Activated CD8-positive, alpha-beta memory T cell treated with anti-CD3 and anti-CD28 coated beads for 48 hours (primary cell): Measurements from ENCODE around the gene YY1.
"Not testable (repeated sequence)": the region's sequence is repeated elsewhere in the genome, so short reads cannot be mapped to it uniquely, and the experiment has no call there.

Experiments
- DNase-seq, 3 experiments: peaks; one replicate each; pipeline ENCODE4 v3.0.0-alpha.2; 2020; ENCODE audit warnings: low read depth in 2 of 3, low spot score in 2 of 3

YY1 gene

DNA sequence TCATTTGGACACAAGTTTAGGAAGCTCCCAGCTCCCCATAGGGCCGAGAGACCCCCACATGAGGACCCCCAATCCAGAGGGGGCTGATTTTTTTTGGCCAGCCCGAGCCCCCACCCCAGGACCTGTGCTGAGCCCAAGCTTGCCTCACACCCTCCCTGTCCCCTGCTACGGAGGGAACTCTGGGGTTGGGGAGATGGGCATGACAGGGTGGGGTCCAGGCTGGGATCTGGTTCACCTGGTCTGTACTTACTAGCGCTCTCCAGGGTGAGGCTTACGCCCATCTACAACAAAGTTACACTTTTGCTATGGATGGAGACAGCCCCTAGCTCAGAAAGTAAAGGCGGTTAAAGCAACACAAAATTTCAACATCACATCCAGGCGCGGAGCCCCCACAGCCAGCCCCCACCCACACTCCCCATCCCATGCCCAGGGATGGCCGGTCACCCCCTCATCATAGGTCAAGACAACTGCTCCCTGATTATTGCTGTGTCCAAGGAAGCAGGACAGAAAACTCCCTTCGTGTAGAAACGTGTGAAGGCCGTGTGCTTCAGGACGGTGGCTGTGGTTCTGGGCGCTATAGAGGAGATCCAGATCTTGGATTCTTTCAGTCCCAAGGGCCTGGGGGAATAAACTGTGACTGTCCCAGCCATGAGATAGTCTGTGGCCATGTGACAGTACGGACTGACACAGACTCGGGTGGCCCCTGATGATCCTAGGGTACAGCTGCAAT is 56.6 kb downstream of the YY1 start:
- no peak for DNase-seq

DNA sequence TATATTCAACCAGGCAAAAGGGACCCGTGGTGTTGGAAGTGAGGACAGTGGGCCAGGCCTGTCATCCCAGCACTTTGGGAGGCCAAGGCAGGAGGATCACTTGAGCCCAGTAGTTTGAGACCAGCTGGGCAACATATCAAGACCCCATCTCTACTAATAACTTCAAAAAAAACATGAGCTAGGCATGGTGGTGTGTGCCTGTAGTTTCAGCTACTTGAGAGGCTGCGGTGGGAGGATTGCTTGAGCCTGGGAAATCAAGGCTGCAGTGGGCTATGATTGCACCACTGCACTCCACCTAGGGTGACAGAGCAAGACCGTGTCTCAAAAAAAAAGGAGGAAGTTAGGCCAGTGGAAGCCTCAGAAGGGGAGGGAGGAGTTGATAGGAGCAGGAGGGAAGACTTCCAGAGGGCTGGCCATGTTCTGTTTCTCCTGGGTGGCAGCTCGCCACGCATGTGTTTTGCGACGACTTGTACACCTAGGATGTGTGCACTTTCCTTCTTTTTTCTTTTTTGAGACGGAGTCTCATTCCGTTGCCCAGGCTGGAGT is 57.2 kb downstream of the YY1 start:
- no peak for DNase-seq

DNA sequence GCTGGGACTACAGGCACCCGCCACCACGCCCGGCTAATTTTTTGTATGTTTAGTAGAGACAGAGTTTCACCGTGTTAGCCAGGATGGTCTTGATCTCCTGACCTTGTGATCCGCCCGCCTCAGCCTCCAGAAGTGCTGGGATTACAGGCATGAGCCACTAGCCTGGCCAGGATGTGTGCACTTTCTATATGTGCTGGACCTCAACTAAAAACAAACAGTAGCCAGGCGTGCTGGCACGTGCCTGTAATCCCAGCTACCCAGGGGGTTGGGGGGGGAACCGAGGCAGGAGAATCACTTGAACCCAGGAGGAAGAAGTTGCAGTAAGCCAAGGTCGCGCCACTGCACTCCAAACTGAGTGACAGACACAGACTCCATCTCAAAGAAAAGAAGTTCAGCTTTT is 57.8 kb downstream of the YY1 start:
- not testable (repeated sequence) for DNase-seq

DNA sequence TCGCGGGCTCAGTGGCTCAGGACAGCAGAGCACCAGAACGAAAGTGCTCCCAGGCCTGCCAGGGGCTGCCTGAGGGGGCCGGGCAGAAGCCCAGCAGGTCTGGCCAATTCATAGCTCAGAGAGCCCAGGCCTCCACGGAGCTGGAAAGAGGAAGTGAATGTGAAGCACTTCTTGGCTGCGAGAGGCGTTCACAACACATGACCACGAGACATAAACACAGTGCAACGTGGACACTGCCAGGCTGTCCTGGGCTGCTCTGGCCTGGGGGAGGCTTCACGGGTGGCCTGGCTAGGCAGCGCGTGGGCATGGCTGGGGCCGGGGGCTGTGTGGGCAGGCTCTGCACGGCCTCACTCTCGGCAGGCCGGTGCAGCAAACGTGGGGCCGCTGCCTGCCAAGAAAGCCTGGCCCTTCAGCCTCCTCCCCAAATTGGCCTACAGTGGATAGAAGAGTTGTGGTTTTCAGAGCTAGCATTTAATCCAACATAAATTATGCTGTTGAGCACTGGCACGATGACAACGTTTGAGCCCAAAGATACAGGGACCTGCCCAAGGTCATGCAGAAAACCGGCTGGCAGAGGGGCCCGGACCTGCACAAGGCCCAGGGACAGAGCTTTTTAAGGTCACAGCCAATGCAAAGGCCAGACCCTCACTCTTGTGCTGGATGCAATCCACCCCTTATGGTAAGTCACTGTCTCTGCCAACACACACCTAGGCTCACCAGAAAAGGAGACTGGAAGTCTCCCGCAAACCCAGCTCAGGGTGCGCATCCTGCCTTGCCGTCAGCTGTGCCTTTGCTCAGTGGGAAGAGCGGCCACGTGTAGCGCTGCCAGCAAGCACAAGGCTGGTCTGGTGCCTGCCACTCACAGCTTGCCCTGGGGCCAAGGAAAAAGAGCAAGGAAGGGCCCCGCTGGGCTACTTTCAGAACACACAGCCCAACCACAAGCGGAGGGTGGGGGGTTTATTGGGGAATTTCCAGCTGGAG is 58.7 kb downstream of the YY1 start:
- DNase-seq = no peak

DNA sequence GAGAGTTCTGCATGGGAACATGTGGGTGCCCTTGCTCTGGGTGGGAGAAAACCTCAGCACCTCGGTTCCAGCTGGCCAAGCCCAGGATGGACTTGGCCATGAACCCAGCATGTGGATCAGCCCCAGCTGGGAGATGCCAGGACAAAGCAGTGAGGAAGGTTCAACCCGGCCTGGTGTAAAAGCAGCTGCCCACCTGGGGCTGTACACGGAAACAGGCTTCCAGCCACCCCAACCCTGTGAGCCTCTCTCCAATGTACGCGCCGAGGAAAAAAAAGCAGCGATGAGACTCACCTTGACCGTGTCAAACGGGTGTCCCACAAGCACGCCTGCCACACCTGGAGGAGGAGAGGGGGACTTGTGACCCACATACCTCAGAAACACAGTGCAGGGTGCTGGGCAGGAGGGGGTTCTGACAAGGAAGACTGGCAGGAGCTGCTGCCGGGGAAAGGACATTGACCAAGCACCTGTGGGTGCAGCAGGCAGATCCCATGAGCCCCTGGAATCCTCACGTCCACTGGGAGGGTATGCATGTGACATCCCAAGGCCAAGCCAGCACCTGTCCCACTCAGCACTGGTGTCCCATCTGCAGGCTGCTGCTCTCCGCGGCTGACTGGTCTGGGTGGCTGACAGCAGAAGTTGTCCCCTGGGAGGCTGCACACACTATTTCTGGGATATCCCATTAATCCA is 59.8 kb downstream of the YY1 start:
- no peak for DNase-seq

DNA sequence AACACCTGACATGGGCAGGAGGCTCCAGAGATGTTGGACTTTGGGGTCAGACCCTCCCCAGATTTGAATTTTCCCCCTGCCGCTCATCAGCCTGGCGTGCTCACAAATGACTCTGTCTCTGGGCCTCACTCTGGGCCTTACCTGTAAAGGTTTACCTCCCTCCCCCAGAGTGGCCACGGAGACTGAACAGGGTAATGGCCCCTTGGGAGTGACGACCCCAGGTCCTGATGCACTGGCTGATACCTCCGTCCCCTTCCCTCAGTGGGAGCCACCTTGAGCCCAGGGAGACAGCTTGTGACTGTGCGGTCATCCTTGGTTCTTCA is 60.3 kb downstream of the YY1 start:
- DNase-seq = no peak

DNA sequence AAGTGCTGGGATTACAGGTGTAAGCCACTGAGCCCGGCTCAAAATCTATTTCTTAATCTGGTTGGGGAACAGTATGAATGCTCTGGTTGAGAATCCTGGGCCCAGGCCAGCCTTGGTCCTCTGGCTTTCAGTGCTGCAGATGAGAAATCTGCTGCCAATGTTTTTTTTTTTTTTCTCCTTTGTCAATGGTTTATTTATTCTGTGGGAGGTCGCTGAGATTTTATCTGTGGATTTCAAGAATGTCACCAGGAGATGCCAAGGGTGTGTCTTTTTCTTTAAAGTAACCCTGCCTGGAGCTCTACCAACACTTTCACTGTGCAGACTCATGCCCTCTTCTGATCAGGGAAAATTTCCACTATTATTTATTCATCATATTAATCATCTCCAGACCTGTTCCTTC is 63.7 kb downstream of the YY1 start:
- no peak for DNase-seq

DNA sequence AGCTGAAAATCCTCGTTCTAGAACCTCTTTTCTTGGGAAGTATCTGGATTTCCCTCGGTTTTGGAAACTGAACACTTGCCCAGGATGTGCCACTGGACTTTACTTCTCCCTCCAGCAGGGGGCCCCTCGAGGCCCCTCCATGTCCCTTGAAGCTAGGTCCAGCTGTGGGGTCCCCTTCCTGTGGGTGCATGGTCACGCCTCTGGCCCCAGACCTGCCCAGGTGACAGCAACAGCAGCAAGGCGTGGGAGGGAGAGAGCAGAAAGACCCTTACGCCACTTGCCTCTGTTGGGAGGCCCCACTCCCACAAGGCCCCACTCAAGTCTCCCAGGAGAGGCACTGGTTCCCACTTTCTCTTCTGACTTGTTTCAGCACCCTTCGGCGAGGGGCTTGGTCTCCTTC is 64.2 kb downstream of the YY1 start:
- no peak for DNase-seq

DNA sequence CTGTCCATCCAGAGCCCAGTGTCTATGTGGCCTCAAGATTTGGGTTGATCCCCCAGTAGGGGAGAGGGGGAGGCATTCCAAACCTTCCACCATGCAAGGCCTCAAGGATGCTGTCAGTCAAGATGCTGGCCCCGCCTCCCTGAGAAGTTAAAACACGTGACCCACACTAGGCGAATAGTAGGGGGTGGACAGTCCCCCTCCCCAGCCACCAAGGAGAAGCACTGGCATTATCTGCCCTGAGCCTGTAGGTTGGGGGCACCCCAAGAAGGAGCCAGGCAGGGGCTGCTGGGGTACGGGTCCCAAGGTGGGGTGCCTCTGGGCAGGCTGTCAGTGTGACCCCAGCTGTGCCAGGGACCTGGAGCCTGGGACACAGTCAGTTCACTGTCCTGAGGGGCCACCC is 65.0 kb downstream of the YY1 start:
- no peak for DNase-seq

DNA sequence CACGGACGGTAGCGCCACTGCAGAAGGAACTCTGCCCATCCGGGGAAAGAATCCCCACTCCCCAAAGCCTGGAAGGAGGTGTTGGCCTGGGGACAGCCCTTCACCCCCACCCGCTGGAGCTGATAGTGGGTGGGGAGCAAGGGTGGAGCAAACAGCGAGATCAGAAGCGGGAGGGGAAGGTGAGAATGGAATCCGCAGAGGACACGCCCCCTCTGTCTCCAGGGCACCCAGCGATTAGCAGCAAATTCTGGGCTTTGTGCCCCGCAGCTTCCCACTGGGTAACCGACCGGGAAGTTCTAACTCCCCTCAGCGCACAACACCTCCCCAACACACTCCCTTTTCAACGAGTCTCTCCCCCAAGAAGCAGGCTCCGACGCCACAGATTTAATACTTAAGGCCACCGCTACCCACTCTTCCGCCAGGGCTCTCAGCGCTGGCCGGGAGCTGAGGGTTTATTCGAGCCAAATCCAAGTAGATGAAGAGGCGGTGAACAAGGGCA is 65.9 kb downstream of the YY1 start:
- no peak for DNase-seq

DNA sequence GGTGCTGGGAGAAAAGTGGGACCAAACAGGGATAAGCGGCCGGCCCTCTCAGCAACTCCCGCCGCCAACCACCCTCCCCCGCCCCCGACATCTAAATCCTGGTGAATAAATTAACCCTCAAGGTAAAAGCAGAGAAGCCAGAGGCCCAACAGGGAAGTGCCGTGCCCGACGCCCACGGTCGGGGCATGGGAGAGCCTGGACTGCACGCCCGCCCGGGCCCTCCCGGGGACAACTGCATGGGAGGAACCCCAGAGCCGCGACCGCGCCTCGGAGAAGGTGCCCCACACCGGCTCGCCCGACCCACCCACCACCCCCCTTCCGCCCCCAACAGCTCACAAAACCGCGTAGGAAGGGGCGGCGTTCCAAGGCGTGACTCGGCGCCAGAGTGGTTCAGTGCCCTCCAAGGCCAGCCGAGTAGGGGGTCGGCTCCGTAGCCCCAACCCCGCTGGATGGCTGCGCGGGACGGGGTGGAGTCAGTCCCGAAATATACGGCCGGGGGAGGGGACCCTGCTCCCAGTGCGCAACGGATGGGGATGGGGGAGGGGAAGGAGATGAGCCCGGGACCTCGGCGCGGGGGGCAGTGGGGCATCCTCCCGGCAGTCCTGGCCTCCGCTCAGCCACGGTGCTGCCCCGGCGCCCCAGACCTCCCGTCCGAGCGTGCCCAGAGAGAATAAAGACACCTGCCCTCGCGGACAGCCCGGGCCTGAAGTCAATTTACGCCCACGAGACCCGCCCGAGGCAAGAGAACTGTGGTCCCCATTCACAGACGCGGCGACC is 66.6 kb downstream of the YY1 start:
- DNase-seq = peak in 2 of 3 experiments; percentile 29 to 34

DNA sequence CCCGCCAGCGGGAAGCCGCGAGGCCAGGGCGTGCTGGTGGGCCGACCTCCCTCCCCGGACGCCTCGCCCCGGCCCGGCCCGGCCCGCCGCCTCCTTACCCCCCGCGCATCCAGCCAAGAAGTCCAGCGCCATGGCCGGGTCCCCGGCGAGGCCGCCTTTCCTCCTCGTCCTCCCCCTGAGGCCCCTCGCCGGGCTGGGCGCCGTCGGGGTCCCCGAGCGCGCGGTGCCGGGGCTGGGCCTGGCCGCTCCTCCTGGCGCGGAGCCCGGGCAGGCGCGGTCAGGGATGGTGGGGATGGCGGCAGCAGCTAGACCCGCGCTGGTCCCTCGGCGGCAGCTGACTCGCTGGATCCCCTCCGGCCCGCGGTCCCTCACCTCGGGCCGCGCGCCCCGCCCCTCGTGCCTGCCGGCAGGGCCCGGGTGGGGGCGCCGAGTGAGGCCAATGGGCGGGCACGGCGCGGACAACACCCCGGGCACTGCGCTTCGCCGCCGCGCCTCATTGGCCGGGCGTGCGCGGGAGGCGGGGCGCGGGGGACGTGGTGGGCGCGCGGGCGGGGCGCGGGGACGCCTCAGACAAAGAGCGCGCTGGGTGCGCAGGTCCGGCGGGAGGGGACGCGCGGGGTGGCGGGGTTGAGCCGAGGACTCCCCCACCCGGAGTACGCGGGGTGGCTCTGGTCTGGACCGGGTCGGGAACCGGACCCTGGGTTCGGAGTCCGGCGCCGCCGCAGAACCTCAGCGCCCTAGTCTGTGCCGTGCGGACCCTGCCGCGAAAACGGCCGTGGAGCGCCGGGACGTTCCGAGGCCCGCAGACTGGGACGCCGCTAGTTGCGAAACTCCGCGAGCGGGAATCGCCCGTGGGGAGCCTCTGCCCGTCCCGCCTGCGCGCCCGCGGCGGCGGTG is 67.4 kb downstream of the YY1 start, which contains the start of gene SLC25A29:
TSS of gene SLC25A29 (minus strand) at position 344 of the 897 bp plus-strand sequence. CDS start at position 132, 212 bp downstream.
- DNase-seq = peak; percentile 48 to 69 (median 57)

DNA sequence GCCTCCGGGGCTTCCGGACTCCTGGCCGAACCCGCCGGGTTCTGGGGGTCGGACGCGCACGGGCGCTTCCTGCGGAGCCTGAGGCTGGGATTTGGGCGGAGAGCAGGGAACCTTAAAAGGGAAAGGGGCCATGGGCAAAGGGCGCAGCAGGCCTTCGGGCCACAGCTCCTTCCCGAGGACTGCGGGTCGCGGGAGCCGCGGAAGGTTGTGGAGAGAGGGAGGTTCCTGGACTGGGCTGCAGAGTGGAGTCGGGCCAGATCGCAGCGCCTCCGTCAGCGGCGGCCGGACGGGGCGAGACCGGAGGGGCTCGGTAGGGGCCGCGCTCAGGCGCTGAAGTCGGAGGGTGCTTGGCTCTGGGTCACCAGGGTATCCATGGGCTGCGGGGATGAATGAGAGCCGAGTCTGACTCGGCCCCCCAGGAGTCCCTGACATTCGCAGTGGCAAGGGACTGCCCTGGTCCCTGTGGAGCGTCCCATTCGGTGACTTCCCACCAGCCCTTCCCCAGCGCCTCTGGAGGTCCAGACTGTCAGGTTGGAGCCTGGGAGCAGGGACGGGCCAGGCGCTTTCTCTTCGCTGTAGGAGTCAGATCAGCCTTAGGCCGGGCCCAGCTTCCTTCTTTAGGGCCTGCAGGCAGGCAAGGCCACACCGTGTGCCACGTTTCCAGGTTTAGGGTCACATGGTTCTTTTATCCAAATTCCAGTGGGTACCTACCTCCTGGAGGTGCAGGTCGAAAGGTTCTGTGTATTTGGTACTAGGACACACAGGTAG is 68.2 kb downstream of the YY1 start:
- no peak for DNase-seq

DNA sequence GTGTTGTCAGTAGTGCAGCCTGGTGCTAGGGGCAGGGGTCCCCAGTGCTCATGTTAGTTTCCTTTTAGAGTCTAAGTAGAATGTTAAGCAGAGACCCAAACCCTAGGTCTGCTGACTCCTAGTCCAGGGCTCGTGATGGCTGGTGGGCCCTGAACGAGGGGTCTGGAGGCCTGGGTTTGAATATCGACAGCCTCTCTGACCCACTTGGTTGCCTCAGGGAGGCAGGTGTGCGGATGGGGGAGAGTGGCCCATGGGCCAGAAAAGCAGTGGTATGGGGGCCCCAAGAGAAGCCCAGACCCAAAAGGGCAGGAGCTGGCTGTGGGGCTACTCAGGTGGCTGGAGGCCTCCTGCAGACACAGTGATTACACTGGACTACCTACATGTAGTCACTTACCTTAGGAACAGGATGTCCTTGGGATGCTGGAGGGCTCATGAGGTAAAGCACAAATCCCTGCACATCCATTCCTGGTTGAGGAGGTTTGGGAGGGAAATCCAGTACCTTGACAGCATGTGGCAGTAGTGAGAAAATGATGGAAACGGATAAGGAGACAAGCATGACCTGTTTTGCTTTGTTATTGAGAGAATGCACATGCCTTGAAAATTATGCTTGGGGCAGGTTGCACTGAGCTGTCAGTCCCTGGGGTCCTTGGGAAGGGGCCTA is 69.0 kb downstream of the YY1 start:
- no peak for DNase-seq

DNA sequence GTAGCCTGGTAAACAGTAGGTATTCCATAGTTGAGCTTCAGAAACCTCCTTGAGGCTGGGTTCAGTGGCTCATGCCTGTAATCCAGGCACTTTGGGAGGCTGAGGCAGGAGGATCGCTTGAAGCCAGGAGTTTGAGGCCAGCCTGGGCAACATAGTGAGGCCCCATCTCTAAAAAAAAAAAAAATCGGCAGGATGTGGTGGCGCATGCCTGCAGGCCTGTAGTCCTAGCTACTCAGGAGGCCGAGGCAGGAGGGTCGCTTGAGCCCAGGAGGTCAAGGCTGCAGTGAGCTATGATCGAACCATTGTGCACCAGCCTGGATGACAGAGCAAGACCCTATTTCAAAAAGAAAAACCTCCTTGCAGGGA is 69.5 kb downstream of the YY1 start:
- DNase-seq = not testable (repeated sequence)

DNA sequence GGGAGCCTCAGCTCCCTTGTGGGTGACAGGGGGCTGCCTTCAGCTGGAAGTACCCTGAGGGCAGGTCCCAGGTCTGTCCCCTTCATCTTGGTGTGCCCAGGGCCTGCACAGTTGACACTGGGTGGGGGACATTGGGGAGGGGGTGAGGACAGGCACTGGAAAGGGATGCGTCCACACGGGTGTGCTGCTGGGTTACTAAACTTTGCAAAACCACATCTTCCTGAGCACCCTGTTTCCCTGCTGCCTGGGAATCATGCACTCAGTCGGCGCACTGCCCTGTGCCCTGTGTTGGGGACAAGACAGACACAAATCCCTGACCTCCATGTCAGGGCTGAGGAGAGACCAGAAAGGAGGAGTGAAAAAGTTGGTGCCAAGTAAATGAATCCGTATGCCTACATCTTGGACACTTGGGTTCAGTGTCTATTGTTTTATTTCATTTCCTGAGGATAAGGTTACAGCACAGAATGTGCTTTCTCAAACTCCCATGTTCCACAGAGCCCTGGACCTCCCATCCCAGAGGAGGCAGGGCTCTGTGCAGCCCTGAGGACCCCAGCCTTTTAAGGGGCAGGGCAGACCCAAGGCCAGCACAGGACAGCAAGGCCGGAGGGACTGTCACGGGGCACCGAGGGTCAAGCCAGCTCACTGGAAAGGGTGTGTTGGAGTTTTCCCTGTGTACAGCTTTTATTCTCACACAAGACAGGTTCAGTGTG is 70.2 kb downstream of the YY1 start:
- DNase-seq = no peak

DNA sequence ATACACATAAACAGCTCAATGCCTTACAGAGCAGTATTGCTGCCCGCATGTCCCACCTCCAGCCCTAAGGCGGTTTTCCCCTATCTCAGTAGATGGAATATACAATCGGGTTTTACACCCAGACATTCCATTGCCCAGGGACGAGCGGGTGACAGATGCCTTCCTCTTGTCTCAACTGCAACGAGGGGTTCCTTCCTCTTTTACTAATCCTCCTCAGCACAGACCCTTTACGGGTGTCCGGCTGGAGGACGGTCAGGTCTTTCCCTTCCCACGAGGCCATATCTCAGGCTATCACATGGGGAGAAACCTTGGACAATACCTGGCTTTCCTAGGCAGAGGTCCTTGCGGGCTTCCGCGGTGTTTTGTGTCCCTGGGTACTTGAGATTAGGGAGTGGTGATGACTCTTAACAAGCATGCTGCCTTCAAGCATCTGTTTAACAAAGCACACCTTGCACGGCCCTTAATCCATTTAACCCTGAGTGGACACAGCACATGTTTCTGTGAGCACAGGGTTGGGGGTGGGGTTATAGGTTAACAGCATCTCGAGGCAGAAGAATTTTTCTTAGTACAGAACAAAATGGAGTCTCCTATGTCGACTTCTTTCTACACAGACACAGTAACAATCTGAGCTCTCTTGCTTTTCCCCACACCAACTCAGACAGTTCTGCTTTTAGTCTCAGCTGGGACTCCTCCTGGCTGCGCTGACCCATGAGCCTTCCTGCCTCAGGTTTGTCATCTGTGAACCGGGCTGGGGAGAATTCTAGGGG is 73.3 kb downstream of the YY1 start:
- not testable (repeated sequence) for DNase-seq
